ENCODE data around the gene GNB4.

The GNB4 gene

GRCh38 chr3:179375091-179375999, 75.9 kb downstream of the GNB4 start:
- in situ Hi-C loops (cut with MboI; ENCODE audit: low sequenced_read_pairs), result no loop called here
- no peaks in the 10 kb centered on the region for H3K9me3 ChIP-seq
- no peak overlapping the region for H3K4me3 ChIP-seq
- no peaks in the 10 kb centered on the region for H3K4me1 ChIP-seq
- peaks cover 19% of the 10 kb centered on the region for H3K36me3 ChIP-seq (replicated peaks)
- H3K27me3 ChIP-seq (ENCODE audit: low read depth), result no peaks in the 10 kb centered on the region
- DNase-seq (ENCODE audit: low spot score in 2 of 2), result no peak

DNA sequence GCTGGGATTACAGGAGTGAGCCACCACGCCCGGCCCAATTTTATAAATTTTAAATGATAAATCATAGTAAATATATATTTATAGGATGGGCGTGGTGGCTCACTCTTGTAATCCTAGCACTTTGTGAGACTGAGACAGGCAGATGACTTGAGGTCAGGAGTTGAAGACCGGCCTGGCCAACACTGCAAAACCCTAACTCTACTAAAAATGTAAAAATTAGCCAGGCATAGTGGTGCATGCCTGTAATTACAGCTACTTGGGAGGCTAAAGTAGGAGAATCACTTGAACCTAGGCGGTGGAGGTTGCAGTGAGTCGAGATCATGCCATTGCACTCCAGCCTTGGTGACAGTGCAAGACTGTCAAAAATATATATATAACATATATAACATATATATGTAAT, 77.3 kb downstream of the GNB4 start:
- Histone ChIP-seq H3K27me3 (ENCODE audit: low read depth) (no peaks in the 10 kb centered on the region), H3K9me3 (no peaks in the 10 kb centered on the region), H3K36me3 (replicated peaks) (peaks cover 13% of the 10 kb centered on the region), H3K4me1 (no peaks in the 10 kb centered on the region), H3K4me3 (no peak overlapping the region)
- in situ Hi-C loops (cut with MboI; ENCODE audit: low sequenced_read_pairs), result no loop called here
- DNase-seq (ENCODE audit: low spot score in 2 of 2), result no peak

DNA sequence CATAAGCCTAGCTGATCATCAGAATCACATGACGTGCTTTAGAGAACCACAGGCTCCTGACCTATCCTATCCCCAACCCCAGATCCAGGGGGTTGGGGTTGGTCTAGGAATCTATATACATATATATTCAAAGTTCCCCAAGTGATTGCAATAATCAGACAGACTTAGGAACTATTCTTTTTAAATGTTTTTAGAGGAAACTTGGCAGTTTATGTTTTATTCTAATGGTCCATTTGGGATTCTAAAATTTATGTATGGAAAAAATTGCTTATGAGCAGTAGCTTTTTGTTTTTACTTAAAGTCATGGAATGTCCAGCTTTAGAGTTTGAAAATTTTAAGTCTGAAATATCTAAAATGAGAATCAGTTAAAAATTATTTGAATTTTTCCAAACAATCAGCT, 81.6 kb downstream of the GNB4 start:
- in situ Hi-C loops (cut with MboI; ENCODE audit: low sequenced_read_pairs), result no loop called here
- no peaks in the 10 kb centered on the region for H3K27me3 ChIP-seq (ENCODE audit: low read depth)
- no peaks in the 10 kb centered on the region for H3K4me1 ChIP-seq
- no peaks in the 10 kb centered on the region for H3K9me3 ChIP-seq
- DNase-seq (ENCODE audit: low spot score in 2 of 2), result no peak
- H3K4me3 ChIP-seq, result no peak overlapping the region
- H3K36me3 ChIP-seq (replicated peaks), result peaks cover 15% of the 10 kb centered on the region

DNA sequence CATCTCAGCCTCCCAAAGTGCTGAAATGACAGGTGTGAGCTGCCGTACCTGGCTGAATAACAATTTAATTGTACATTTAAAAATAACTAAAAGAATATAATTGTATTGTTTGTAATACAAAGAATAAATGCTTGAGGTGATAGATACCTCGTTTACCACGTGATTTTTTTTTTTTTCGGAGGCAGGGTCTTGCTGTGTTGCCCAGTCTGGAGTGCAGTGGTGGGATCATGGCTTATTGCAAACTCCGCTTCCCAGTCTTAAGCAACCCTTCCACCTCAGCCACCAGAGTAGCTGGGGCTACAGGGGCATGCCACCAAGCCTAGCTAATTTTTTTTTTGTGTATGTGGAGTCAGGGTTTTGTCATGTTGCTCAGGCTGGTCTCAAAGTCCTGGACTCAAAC, 87.9 kb downstream of the GNB4 start:
- Histone ChIP-seq H3K9me3 (no peaks in the 10 kb centered on the region), H3K4me3 (no peak overlapping the region), H3K27me3 (ENCODE audit: low read depth) (no peaks in the 10 kb centered on the region), H3K4me1 (no peaks in the 10 kb centered on the region), H3K36me3 (replicated peaks) (peaks cover 33% of the 10 kb centered on the region)
- DNase-seq (ENCODE audit: low spot score in 2 of 2), result no peak
- in situ Hi-C loops (cut with MboI; ENCODE audit: low sequenced_read_pairs), result no loop called here

GRCh38 chr3:179355996-179356395, 95.3 kb downstream of the GNB4 start:
- peaks cover 43% of the 10 kb centered on the region for H3K36me3 ChIP-seq (replicated peaks)

GRCh38 chr3:179348325-179349013, 102.8 kb downstream of the GNB4 start:
- H3K36me3 ChIP-seq (replicated peaks), result peaks cover 25% of the 10 kb centered on the region
- H3K4me1 ChIP-seq, result peaks cover 11% of the 10 kb centered on the region
- in situ Hi-C loops (cut with MboI; ENCODE audit: low sequenced_read_pairs), result no loop called here
- no peaks in the 10 kb centered on the region for H3K27me3 ChIP-seq (ENCODE audit: low read depth)
- no peaks in the 10 kb centered on the region for H3K9me3 ChIP-seq
- no peak for DNase-seq (ENCODE audit: low spot score in 2 of 2)
- peak overlapping the region; percentile 89 for H3K4me3 ChIP-seq

More at GRCh38 chr3:179355996-179356395, 95.3 kb downstream of the GNB4 start:
- no peaks in the 10 kb centered on the region for H3K27me3 ChIP-seq (ENCODE audit: low read depth)
- no peak overlapping the region for H3K4me3 ChIP-seq
- in situ Hi-C loops (cut with MboI; ENCODE audit: low sequenced_read_pairs), result no loop called here
- peaks cover 14% of the 10 kb centered on the region for H3K4me1 ChIP-seq
- DNase-seq (ENCODE audit: low spot score in 2 of 2), result no peak
- no peaks in the 10 kb centered on the region for H3K9me3 ChIP-seq

- H3K36me3 ChIP-seq (replicated peaks), result peaks cover 21% of the 10 kb centered on the region
- peak; percentile 94 to 96 for DNase-seq (ENCODE audit: low spot score in 2 of 2)
- H3K27me3 ChIP-seq (ENCODE audit: low read depth), result no peaks in the 10 kb centered on the region
- peaks cover 10% of the 10 kb centered on the region for H3K4me1 ChIP-seq
- no peaks in the 10 kb centered on the region for H3K9me3 ChIP-seq
- in situ Hi-C loops (cut with MboI; ENCODE audit: low sequenced_read_pairs), result no loop called here
- H3K4me3 ChIP-seq, result peak within 1 kb of the TSS; percentile 89
Observed at GRCh38 chr3:179347345-179348194, 103.7 kb downstream of the GNB4 start, which contains the start of gene MFN1. Gene MFN1 (plus strand): TSS chr3:179347709. CDS start chr3:179348852, 1,143 bp downstream.

Measured in HAP-1 (cell line).